Endothelial cell of umbilical vein (primary cell): ENCODE results near the gene CD300LG.

Experiments used
- GATA2 ChIP-seq: IDR thresholded peaks from 2 replicates; pipeline ENCODE4 v1.7.0; 2011; ENCODE audit warnings: low read depth, mild to moderate bottlenecking, moderate library complexity, mixed read lengths, low read length; ENCODE audit not compliant: insufficient read length, insufficient read depth
- POLR2AphosphoS5 ChIP-seq: IDR thresholded peaks from 2 replicates; pipeline ENCODE4 v1.6.1; 2012; ENCODE audit warnings: low read depth, mild to moderate bottlenecking, control low read depth, low read length, moderate library complexity; ENCODE audit not compliant: insufficient read depth
- TF ChIP-seq, protein P1 (sequence below), 2 donors: IDR thresholded peaks; 1 replicate in 1 of 2; 2 replicates in 1 of 2; pipeline ENCODE4 v1.5.1; 2011; ENCODE audit warnings: low read length in 2 of 2, mild to moderate bottlenecking in 2 of 2, moderate library complexity in 2 of 2, control low read depth in 1 of 2, inconsistent platforms in 1 of 2, low read depth in 1 of 2; ENCODE audit not compliant: insufficient read depth in 1 of 2; ENCODE audit errors: extremely low read depth in 1 of 2

DNA sequence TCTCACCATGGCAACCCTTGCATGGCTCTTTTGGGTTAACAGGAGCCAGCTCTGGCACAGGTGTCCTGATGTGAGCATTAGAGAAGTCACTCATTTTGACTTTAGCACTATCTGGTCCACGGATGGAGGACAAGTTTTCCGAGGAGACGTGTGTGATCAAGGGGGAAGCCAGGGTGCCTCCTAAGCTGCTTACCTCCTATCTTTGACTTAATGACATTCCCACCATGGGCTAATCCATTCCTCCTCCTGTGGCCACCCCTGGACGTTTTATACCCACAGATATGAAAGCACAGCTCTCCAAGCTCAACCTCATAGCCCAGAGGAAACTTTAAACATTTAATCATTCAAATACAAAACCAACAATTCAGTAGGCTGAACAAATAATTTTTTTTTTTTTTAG is 41.6 kb downstream of the CD300LG start:
- TF ChIP-seq, protein P1, sequence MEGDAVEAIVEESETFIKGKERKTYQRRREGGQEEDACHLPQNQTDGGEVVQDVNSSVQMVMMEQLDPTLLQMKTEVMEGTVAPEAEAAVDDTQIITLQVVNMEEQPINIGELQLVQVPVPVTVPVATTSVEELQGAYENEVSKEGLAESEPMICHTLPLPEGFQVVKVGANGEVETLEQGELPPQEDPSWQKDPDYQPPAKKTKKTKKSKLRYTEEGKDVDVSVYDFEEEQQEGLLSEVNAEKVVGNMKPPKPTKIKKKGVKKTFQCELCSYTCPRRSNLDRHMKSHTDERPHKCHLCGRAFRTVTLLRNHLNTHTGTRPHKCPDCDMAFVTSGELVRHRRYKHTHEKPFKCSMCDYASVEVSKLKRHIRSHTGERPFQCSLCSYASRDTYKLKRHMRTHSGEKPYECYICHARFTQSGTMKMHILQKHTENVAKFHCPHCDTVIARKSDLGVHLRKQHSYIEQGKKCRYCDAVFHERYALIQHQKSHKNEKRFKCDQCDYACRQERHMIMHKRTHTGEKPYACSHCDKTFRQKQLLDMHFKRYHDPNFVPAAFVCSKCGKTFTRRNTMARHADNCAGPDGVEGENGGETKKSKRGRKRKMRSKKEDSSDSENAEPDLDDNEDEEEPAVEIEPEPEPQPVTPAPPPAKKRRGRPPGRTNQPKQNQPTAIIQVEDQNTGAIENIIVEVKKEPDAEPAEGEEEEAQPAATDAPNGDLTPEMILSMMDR (IDR thresholded peaks at IDR 0.05; ENCODE audit: extremely low read depth in 1 of 2, insufficient read depth in 1 of 2, low read depth in 1 of 2, low read length in 2 of 2): no peak
- TF ChIP-seq GATA2 (no peak), POLR2AphosphoS5 (no peak)
